ENCODE data around the gene CDH13.

Gene CDH13

DNA sequence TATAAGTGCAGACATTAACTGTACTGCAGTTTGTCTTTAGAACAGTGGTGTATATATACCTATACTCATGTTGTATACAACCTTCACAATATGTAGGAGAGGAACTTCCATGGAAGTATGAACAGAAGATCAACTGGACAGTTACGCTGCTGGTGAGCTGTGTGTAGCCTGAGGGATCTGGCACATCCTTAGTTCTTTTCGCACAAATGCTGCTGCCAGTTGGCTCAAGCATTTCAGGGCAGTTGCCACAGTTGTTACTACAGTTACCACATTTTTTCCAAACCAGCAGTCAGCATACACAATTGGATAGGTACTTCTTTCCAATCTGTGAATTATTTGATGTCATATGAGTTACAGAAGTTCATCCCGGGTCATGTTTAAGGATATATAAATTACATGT is 641.4 kb downstream of the CDH13 start:
- Histone ChIP-seq H3K27ac (ENCODE audit: extremely low read depth, low read depth, low read length) (no peak overlapping the region), H3K36me3 (ENCODE audit: control insufficient read depth in 2 of 2, insufficient read depth in 1 of 2, low read length in 2 of 2) (no peaks in the 10 kb centered on the region), H3K4me3 (ENCODE audit: low read depth, low read length) (no peak overlapping the region), H3K9me3 (ENCODE audit: control insufficient read depth, insufficient read depth, low read depth, low read length) (no peaks in the 10 kb centered on the region), H3K4me1 (ENCODE audit: control insufficient read depth, insufficient read depth, low read length) (no peaks in the 10 kb centered on the region)
- CTCF ChIA-PET, result no interaction called here
- POLR2A ChIA-PET, result no interaction called here
- TF ChIP-seq ZNF23 (tag by site-specific recombination; IDR thresholded peaks at IDR 0.05; ENCODE audit: borderline replicate concordance), result no peak
- no peak for TF ChIP-seq ZNF830 (tag by site-specific recombination; IDR thresholded peaks at IDR 0.05; ENCODE audit: low read depth)
- no peak for TF ChIP-seq ZNF16 (tag by site-specific recombination; IDR thresholded peaks at IDR 0.05; ENCODE audit: low read depth)
- TF ChIP-seq ZIC2 (tag by site-specific recombination; IDR thresholded peaks at IDR 0.05), result no peak
- no peak for TF ChIP-seq ZNF791 (tag by site-specific recombination; IDR thresholded peaks at IDR 0.05)
- no peak for TF ChIP-seq ZNF146 (tag by site-specific recombination; IDR thresholded peaks at IDR 0.05)
- no peak for TF ChIP-seq ZNF555 (tag by site-specific recombination; conservative IDR thresholded peaks at IDR 0.05)
- TF ChIP-seq ZNF626 (tag by site-specific recombination; IDR thresholded peaks at IDR 0.05), result no peak
- no peak for TF ChIP-seq ZNF707 (tag by site-specific recombination; IDR thresholded peaks at IDR 0.05)
- no peak for TF ChIP-seq ZNF214 (tag by site-specific recombination; IDR thresholded peaks at IDR 0.05; ENCODE audit: borderline replicate concordance)
- TF ChIP-seq, protein P1, sequence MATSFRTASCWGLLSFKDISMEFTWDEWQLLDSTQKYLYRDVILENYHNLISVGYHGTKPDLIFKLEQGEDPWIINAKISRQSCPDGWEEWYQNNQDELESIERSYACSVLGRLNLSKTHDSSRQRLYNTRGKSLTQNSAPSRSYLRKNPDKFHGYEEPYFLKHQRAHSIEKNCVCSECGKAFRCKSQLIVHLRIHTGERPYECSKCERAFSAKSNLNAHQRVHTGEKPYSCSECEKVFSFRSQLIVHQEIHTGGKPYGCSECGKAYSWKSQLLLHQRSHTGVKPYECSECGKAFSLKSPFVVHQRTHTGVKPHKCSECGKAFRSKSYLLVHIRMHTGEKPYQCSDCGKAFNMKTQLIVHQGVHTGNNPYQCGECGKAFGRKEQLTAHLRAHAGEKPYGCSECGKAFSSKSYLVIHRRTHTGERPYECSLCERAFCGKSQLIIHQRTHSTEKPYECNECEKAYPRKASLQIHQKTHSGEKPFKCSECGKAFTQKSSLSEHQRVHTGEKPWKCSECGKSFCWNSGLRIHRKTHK (tag by site-specific recombination; IDR thresholded peaks at IDR 0.05), result no peak
- TF ChIP-seq ZBTB17 (tag by site-specific recombination; IDR thresholded peaks at IDR 0.05), result no peak
- TF ChIP-seq MYNN (tag by site-specific recombination; IDR thresholded peaks at IDR 0.05; ENCODE audit: borderline replicate concordance), result no peak
- no peak for TF ChIP-seq ZNF335 (tag by site-specific recombination; conservative IDR thresholded peaks at IDR 0.05)
- TF ChIP-seq ZNF302 (tag by site-specific recombination; IDR thresholded peaks at IDR 0.05; ENCODE audit: low read depth), result no peak
- TF ChIP-seq, protein P2, sequence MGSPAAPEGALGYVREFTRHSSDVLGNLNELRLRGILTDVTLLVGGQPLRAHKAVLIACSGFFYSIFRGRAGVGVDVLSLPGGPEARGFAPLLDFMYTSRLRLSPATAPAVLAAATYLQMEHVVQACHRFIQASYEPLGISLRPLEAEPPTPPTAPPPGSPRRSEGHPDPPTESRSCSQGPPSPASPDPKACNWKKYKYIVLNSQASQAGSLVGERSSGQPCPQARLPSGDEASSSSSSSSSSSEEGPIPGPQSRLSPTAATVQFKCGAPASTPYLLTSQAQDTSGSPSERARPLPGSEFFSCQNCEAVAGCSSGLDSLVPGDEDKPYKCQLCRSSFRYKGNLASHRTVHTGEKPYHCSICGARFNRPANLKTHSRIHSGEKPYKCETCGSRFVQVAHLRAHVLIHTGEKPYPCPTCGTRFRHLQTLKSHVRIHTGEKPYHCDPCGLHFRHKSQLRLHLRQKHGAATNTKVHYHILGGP (tag by site-specific recombination; IDR thresholded peaks at IDR 0.05), result no peak

DNA sequence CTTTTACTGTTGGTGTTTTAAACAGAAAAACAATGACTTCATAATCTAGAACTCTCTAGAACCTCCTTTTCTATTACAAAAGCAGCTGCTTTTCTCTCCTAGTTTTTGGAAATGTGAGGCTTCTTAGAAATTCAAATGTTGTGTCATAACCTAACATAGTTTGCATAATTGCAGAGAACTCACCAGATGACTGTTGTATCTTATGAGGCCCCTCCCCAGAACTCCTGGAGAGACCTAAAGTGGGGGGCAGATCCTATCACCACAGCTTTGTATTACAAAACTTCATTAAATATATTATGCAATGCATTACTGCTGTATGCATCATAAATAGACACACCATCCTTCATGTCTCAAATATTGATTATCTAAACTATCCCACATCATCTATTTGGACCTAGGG is 642.3 kb downstream of the CDH13 start:
- POLR2A ChIA-PET, result no interaction called here
- no peak overlapping the region for H3K4me3 ChIP-seq (ENCODE audit: low read depth, low read length)
- H3K36me3 ChIP-seq (ENCODE audit: control insufficient read depth in 2 of 2, insufficient read depth in 1 of 2, low read length in 2 of 2), result no peaks in the 10 kb centered on the region
- no peaks in the 10 kb centered on the region for H3K9me3 ChIP-seq (ENCODE audit: control insufficient read depth, insufficient read depth, low read depth, low read length)
- TF ChIP-seq, protein P1 (tag by site-specific recombination; IDR thresholded peaks at IDR 0.05), result no peak
- no peak for TF ChIP-seq ZNF768 (tag by site-specific recombination; IDR thresholded peaks at IDR 0.05)
- TF ChIP-seq, protein P3, sequence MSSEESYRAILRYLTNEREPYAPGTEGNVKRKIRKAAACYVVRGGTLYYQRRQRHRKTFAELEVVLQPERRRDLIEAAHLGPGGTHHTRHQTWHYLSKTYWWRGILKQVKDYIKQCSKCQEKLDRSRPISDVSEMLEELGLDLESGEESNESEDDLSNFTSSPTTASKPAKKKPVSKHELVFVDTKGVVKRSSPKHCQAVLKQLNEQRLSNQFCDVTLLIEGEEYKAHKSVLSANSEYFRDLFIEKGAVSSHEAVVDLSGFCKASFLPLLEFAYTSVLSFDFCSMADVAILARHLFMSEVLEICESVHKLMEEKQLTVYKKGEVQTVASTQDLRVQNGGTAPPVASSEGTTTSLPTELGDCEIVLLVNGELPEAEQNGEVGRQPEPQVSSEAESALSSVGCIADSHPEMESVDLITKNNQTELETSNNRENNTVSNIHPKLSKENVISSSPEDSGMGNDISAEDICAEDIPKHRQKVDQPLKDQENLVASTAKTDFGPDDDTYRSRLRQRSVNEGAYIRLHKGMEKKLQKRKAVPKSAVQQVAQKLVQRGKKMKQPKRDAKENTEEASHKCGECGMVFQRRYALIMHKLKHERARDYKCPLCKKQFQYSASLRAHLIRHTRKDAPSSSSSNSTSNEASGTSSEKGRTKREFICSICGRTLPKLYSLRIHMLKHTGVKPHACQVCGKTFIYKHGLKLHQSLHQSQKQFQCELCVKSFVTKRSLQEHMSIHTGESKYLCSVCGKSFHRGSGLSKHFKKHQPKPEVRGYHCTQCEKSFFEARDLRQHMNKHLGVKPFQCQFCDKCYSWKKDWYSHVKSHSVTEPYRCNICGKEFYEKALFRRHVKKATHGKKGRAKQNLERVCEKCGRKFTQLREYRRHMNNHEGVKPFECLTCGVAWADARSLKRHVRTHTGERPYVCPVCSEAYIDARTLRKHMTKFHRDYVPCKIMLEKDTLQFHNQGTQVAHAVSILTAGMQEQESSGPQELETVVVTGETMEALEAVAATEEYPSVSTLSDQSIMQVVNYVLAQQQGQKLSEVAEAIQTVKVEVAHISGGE (tag by site-specific recombination; conservative IDR thresholded peaks at IDR 0.05; ENCODE audit: low read depth), result no peak
- H3K4me1 ChIP-seq (ENCODE audit: control insufficient read depth, insufficient read depth, low read length), result no peaks in the 10 kb centered on the region
- CTCF ChIA-PET, result no interaction called here
- no peak overlapping the region for H3K27ac ChIP-seq (ENCODE audit: extremely low read depth, low read depth, low read length)

Measured in HEK293 (cell line).